SK-N-SH (cell line): ENCODE results near the gene JADE2.

Source experiments
- YY1 ChIP-seq: IDR thresholded peaks from 2 replicates; pipeline ENCODE4 v1.4.0; 2012; ENCODE audit warnings: low read depth, mild to moderate bottlenecking
- TF ChIP-seq, protein P1 (sequence below): fragments of 200-600 bp; sonication (generic); IDR thresholded peaks from 2 replicates; pipeline ENCODE4 v1.6.1; 2017; ENCODE audit warnings: antibody characterized with exemption, mild to moderate bottlenecking, moderate library complexity
- TF ChIP-seq, protein P2 (sequence below): fragments of 150-350 bp; IDR thresholded peaks from 2 replicates; pipeline ENCODE4 v1.6.1; 2017; ENCODE audit warnings: antibody characterized with exemption, low read length, low read depth, borderline replicate concordance
- TF ChIP-seq, protein P3 (sequence below): IDR thresholded peaks from 2 replicates; pipeline ENCODE4 v1.6.1; 2012; ENCODE audit warnings: mild to moderate bottlenecking, low read depth, low read length, moderate library complexity

DNA sequence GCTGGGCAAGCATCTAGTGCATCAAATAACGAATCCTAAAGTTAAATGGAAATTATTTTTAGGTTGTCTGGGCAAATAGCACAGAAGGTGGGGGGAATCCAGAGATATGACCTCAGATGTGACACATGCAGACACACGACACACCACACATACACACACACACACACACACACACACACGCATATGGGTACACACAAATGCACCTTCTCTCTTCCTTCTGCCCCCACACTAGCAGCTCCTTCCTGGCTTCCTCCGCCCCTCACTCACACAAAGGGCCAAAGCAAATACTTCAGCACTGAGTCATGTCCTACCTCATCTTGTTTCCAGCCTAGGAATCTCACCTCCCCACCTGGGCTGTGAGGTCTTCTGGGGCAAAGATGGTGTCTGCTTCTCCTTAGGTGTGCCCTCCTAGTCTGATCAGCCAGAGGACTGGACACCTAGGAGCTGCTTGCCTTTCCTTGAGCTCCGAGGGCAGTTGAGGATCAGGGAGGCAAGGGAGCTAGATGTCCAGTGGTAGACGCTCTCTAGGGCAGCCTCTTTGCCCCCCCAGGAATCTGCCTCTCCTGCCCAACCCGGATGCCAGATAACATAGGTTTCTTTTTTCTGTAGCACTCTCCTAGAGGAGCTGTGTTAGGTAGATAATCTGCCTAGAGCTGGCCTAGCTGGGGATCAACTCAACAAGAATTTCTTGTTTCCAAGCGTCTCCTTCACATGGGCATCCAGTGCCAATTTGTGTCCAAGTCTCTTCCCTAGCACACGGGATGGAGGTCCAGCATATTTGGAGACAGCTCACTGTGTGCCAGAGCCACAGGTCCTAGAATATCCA, 14.3 kb upstream of the JADE2 start:
- TF ChIP-seq YY1: no peak
- TF ChIP-seq, protein P1, sequence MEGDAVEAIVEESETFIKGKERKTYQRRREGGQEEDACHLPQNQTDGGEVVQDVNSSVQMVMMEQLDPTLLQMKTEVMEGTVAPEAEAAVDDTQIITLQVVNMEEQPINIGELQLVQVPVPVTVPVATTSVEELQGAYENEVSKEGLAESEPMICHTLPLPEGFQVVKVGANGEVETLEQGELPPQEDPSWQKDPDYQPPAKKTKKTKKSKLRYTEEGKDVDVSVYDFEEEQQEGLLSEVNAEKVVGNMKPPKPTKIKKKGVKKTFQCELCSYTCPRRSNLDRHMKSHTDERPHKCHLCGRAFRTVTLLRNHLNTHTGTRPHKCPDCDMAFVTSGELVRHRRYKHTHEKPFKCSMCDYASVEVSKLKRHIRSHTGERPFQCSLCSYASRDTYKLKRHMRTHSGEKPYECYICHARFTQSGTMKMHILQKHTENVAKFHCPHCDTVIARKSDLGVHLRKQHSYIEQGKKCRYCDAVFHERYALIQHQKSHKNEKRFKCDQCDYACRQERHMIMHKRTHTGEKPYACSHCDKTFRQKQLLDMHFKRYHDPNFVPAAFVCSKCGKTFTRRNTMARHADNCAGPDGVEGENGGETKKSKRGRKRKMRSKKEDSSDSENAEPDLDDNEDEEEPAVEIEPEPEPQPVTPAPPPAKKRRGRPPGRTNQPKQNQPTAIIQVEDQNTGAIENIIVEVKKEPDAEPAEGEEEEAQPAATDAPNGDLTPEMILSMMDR: no peak
- TF ChIP-seq, protein P2, sequence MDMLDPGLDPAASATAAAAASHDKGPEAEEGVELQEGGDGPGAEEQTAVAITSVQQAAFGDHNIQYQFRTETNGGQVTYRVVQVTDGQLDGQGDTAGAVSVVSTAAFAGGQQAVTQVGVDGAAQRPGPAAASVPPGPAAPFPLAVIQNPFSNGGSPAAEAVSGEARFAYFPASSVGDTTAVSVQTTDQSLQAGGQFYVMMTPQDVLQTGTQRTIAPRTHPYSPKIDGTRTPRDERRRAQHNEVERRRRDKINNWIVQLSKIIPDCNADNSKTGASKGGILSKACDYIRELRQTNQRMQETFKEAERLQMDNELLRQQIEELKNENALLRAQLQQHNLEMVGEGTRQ: no peak
- TF ChIP-seq, protein P3, sequence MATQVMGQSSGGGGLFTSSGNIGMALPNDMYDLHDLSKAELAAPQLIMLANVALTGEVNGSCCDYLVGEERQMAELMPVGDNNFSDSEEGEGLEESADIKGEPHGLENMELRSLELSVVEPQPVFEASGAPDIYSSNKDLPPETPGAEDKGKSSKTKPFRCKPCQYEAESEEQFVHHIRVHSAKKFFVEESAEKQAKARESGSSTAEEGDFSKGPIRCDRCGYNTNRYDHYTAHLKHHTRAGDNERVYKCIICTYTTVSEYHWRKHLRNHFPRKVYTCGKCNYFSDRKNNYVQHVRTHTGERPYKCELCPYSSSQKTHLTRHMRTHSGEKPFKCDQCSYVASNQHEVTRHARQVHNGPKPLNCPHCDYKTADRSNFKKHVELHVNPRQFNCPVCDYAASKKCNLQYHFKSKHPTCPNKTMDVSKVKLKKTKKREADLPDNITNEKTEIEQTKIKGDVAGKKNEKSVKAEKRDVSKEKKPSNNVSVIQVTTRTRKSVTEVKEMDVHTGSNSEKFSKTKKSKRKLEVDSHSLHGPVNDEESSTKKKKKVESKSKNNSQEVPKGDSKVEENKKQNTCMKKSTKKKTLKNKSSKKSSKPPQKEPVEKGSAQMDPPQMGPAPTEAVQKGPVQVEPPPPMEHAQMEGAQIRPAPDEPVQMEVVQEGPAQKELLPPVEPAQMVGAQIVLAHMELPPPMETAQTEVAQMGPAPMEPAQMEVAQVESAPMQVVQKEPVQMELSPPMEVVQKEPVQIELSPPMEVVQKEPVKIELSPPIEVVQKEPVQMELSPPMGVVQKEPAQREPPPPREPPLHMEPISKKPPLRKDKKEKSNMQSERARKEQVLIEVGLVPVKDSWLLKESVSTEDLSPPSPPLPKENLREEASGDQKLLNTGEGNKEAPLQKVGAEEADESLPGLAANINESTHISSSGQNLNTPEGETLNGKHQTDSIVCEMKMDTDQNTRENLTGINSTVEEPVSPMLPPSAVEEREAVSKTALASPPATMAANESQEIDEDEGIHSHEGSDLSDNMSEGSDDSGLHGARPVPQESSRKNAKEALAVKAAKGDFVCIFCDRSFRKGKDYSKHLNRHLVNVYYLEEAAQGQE: no peak
